ENCODE data around the gene MB. TPM values are rescaled to one million over a fixed set of nuclear protein-coding genes. Genes with fewer than 3 reads are reported as not detected.

The MB gene
- total RNA-seq, 1 experiment from 2014 or later: 0.30 TPM

GRCh38 chr22:35563211-35563610, 53.9 kb downstream of the MB start:
- BruUV-seq (replicated peaks): no TSS peak
- Histone ChIP-seq H3K36me3 (ENCODE audit: insufficient read depth, low read length, poor library complexity, severe bottlenecking) (no peaks in the 10 kb centered on the region), H3K9me3 (ENCODE audit: low read depth, low read length, poor library complexity, severe bottlenecking) (no peaks in the 10 kb centered on the region), H3K27ac (ENCODE audit: low read depth, low read length, poor library complexity, severe bottlenecking) (no peak overlapping the region), H3K27me3 (replicated peaks; ENCODE audit: insufficient read depth, low read depth, low read length, poor library complexity) (no peaks in the 10 kb centered on the region), H3K4me1 (ENCODE audit: insufficient read depth, low read length, poor library complexity, severe bottlenecking) (peaks cover 41% of the 10 kb centered on the region), H3K4me3 (ENCODE audit: low read depth, low read length, poor library complexity, severe bottlenecking) (no peak overlapping the region)
- POLR2A ChIA-PET (ENCODE audit: low non-redundant PET): no interaction called here
- TF ChIP-seq, protein P1, sequence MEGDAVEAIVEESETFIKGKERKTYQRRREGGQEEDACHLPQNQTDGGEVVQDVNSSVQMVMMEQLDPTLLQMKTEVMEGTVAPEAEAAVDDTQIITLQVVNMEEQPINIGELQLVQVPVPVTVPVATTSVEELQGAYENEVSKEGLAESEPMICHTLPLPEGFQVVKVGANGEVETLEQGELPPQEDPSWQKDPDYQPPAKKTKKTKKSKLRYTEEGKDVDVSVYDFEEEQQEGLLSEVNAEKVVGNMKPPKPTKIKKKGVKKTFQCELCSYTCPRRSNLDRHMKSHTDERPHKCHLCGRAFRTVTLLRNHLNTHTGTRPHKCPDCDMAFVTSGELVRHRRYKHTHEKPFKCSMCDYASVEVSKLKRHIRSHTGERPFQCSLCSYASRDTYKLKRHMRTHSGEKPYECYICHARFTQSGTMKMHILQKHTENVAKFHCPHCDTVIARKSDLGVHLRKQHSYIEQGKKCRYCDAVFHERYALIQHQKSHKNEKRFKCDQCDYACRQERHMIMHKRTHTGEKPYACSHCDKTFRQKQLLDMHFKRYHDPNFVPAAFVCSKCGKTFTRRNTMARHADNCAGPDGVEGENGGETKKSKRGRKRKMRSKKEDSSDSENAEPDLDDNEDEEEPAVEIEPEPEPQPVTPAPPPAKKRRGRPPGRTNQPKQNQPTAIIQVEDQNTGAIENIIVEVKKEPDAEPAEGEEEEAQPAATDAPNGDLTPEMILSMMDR (conservative IDR thresholded peaks at IDR 0.05; ENCODE audit: low read depth, low read length): no peak
- TF ChIP-seq EZH2 (IDR thresholded peaks at IDR 0.05; ENCODE audit: borderline replicate concordance, low read depth, low read length, poor library complexity, severe bottlenecking): no peak
- intact Hi-C loops (cut with micrococcal nuclease; ENCODE audit: unreplicated experiment): loop anchor here (5.0 kb wide), 1 partner anchor 106 kb away; no protein-coding TSS in a partner anchor
- no peak for DNase-seq (ENCODE audit: low spot score)
- CTCF ChIA-PET: no interaction called here

DNA sequence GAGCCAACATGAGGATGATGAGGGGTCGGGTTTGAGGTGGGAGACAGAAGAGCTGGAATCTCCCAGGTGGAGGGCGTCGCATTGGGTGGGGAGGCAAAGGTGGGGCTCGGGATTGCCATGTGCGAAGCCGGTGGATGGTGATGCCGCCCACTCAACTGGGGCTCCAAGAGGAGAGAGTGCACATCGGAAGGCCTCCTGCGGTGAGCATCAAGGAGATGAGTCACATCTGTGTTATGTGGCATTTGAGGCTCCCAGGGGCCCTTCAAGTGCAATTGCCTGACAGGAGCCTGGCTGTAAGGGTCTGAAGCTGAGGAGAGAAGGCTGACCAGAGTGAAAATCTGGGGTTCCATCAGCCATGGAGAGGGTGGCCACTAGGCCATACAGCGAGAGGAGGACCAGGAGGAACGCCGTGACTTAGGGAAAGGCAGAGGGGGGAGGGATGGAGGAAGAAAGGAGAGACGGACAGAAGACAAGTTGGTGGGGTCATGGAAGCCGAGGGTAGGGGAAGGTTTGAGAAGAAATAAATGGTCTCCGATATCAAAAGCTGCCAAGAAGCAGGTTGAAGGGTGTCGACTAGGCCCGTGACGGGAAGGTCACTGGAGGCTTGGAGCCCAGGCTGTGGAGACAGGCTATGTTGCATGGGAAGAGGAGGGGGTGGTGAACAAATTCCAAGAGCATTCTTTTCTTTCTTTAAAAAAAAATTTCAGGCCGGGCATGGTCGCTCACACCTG, 55.2 kb downstream of the MB start:
- no TSS peak for BruUV-seq (replicated peaks)
- ChIA-PET CTCF (no interaction called here), POLR2A (ENCODE audit: low non-redundant PET) (no interaction called here)
- Histone ChIP-seq H3K4me1 (ENCODE audit: insufficient read depth, low read length, poor library complexity, severe bottlenecking) (peaks cover 41% of the 10 kb centered on the region), H3K36me3 (ENCODE audit: insufficient read depth, low read length, poor library complexity, severe bottlenecking) (no peaks in the 10 kb centered on the region), H3K4me3 (ENCODE audit: low read depth, low read length, poor library complexity, severe bottlenecking) (no peak overlapping the region), H3K27me3 (replicated peaks; ENCODE audit: insufficient read depth, low read depth, low read length, poor library complexity) (no peaks in the 10 kb centered on the region), H3K27ac (ENCODE audit: low read depth, low read length, poor library complexity, severe bottlenecking) (peak overlapping the region; percentile 66), H3K9me3 (ENCODE audit: low read depth, low read length, poor library complexity, severe bottlenecking) (no peaks in the 10 kb centered on the region)
- DNase-seq (ENCODE audit: low spot score): peak; percentile 96
- intact Hi-C loops (cut with micrococcal nuclease; ENCODE audit: unreplicated experiment): loop anchor here (5.0 kb wide), 1 partner anchor 105 kb away; no protein-coding TSS in a partner anchor
- TF ChIP-seq, protein P1 (conservative IDR thresholded peaks at IDR 0.05; ENCODE audit: low read depth, low read length): no peak
- TF ChIP-seq EZH2 (IDR thresholded peaks at IDR 0.05; ENCODE audit: borderline replicate concordance, low read depth, low read length, poor library complexity, severe bottlenecking): no peak

DNA sequence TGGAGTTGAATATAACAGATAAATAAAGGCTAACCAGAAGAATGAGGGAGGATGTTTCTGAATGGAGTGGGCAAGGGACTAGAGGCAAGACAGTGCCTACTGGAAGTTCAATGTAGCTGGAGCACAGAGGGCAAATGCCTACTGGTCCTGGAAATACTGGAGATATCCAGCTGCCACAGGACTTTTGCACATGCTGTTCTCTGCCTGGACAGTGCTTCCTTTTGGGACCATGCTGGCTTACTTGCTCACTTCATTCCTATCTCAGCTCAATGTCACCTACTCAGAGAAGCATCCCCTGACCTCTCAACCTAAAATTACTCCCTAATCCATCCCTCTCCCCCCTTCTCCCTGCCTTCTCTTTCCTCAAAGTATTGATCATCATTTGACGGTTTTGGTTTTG, 56.3 kb downstream of the MB start:
- Histone ChIP-seq H3K9me3 (ENCODE audit: low read depth, low read length, poor library complexity, severe bottlenecking) (no peaks in the 10 kb centered on the region), H3K4me1 (ENCODE audit: insufficient read depth, low read length, poor library complexity, severe bottlenecking) (peaks cover 39% of the 10 kb centered on the region), H3K27ac (ENCODE audit: low read depth, low read length, poor library complexity, severe bottlenecking) (no peak overlapping the region), H3K27me3 (replicated peaks; ENCODE audit: insufficient read depth, low read depth, low read length, poor library complexity) (no peaks in the 10 kb centered on the region), H3K4me3 (ENCODE audit: low read depth, low read length, poor library complexity, severe bottlenecking) (no peak overlapping the region), H3K36me3 (ENCODE audit: insufficient read depth, low read length, poor library complexity, severe bottlenecking) (no peaks in the 10 kb centered on the region)
- ChIA-PET POLR2A (ENCODE audit: low non-redundant PET) (interaction anchor here (0.6 kb wide), 1 partner anchor 33 kb away, joined by 3 read pairs; no protein-coding TSS in a partner anchor), CTCF (no interaction called here)
- no peak for DNase-seq (ENCODE audit: low spot score)
- TF ChIP-seq EZH2 (IDR thresholded peaks at IDR 0.05; ENCODE audit: borderline replicate concordance, low read depth, low read length, poor library complexity, severe bottlenecking): no peak
- TF ChIP-seq, protein P1 (conservative IDR thresholded peaks at IDR 0.05; ENCODE audit: low read depth, low read length): no peak
- BruUV-seq (replicated peaks): no TSS peak
- intact Hi-C loops (cut with micrococcal nuclease; ENCODE audit: unreplicated experiment): loop anchor here (5.0 kb wide), 1 partner anchor 104 kb away; no protein-coding TSS in a partner anchor
